GM23248 (cell line): ENCODE data around the gene BFAR.
"Not testable (repeated sequence)": the region's sequence is repeated elsewhere in the genome, so short reads cannot be mapped to it uniquely, and the experiment has no call there.

Experiments
- EZH2 ChIP-seq: fragments of 200-600 bp; sonication (generic); IDR thresholded peaks from 2 replicates; pipeline ENCODE4 v1.6.1; 2018; ENCODE audit warnings: antibody characterized with exemption, mild to moderate bottlenecking; ENCODE audit not compliant: insufficient read depth, poor library complexity, severe bottlenecking
- EZH2phosphoT487 ChIP-seq: fragments of 200-600 bp; sonication (generic); IDR thresholded peaks from 2 replicates; pipeline ENCODE4 v1.6.1; 2018; ENCODE audit warnings: antibody characterized with exemption, moderate library complexity, mild to moderate bottlenecking, low read depth; ENCODE audit not compliant: insufficient read depth

DNA sequence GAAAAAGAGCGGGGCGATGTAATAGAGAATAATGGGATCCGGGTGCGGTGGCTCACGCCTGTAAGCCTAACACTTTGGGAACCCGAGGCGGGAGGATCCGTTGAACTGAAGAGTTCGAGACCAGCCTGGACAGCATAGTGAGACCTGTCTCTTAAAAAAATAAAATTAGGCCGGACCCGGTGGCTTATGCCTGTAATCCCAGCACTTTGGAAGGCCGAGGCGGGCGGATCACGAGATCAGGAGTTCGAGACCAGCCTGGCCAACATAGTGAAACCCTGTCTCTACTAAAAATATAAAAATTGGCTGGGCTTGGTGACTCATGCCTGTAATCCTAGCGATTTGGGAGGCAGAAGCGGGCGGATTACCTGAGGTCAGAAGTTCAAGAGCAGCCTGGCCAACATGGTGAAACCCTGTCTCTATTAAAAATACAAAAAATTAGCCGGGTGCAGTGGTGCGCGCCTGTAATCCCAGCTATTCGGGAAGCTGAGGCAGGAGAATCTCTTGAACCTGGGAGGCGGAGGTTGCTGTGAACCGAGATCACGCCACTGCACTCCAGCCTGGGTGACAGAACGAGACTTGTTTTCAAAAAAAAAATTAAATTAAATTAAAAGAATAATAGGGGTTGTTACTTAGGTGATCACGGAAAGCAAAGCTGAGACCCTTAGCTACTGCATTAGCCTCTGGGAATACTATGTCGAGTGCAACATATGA, 2.0 kb upstream of the BFAR start:
- not testable (repeated sequence) for TF ChIP-seq EZH2phosphoT487, EZH2
